Activated CD4-positive, alpha-beta T cell treated with anti-CD3 and anti-CD28 coated beads for 36 hours (primary cell): ENCODE measurements around the gene TNS1. TPM values are rescaled to one million over a fixed set of nuclear protein-coding genes. Genes with fewer than 3 reads are reported as not detected.

Experiments used
- ATAC-seq: fragments of 200-7000 bp; cut with Tn5 transposase; one replicate; pipeline ENCODE4 v1.10.0; 2021; ENCODE audit warnings: mild to moderate bottlenecking, moderate library complexity
- CTCF ChIA-PET: fragments of 350-600 bp; sonication (Branson Sonifier 250); formaldehyde crosslinking; loops from one replicate; lab custom pipeline; 2021; ENCODE audit warnings: antibody characterized with exemption; lab: Charles Lee
- POLR2A ChIA-PET: fragments of 350-600 bp; sonication (Branson Sonifier 250); formaldehyde crosslinking; loops from one replicate; lab custom pipeline; 2021; ENCODE audit warnings: antibody characterized with exemption, inconsistent platforms; lab: Charles Lee
- DNase-seq: peaks from one replicate; pipeline ENCODE4 v3.0.0-alpha.2; 2020
- H3K27ac Mint-ChIP-seq: one replicate; pipeline ENCODE4 v1.8.0; 2021; ENCODE audit warnings: mixed read lengths
- H3K27me3 Mint-ChIP-seq: one replicate; pipeline ENCODE4 v1.8.0; 2021; ENCODE audit warnings: mixed read lengths
- H3K36me3 Mint-ChIP-seq: one replicate; pipeline ENCODE4 v1.8.0; 2021; ENCODE audit warnings: low read depth, mixed read lengths
- H3K4me1 Mint-ChIP-seq: one replicate; pipeline ENCODE4 v1.8.0; 2021; ENCODE audit warnings: mixed read lengths
- H3K4me3 Mint-ChIP-seq: one replicate; pipeline ENCODE4 v1.8.0; 2021; ENCODE audit warnings: mild to moderate bottlenecking, moderate library complexity, mixed read lengths
- H3K9me3 Mint-ChIP-seq: one replicate; pipeline ENCODE4 v1.8.0; 2021; ENCODE audit warnings: low read depth, mixed read lengths
- intact Hi-C, 2 experiments: fragments of 100-400 bp; cut with DNase I in 1 of 2; cut with micrococcal nuclease in 1 of 2; formaldehyde crosslinking; loops; one replicate each; pipeline versions ENCODE4 v1.14.2 to v1.15.1; 2022 to 2024; cut with DNase I, micrococcal nuclease
- total RNA-seq, 2 experiments: library from RNA; stranded (reverse); gene quantifications; one replicate each; pipeline ENCODE4 v1.2.3, GENCODE V29; 2021

The TNS1 gene
- total RNA-seq, 2 experiments from 2014 or later, result 0.64 to 0.88 TPM

GRCh38 chr2:217974389-217975005, 28.3 kb downstream of the TNS1 start:
- DNase-seq (no peak), ATAC-seq (no peak)
- H3K4me3 Mint-ChIP-seq, result no peak overlapping the region
- CTCF ChIA-PET, result no interaction called here
- H3K4me1 Mint-ChIP-seq, result no peaks in the 10 kb centered on the region
- no peak overlapping the region for H3K27ac Mint-ChIP-seq
- H3K9me3 Mint-ChIP-seq, result no peaks in the 10 kb centered on the region
- POLR2A ChIA-PET, result no interaction called here
- H3K27me3 Mint-ChIP-seq, result peaks cover 5% of the 10 kb centered on the region
- H3K36me3 Mint-ChIP-seq, result no peaks in the 10 kb centered on the region
- intact Hi-C loops, result no loop called here

- no peaks in the 10 kb centered on the region for H3K9me3 Mint-ChIP-seq
- CTCF ChIA-PET, result interaction anchor here (0.6 to 1.8 kb wide), 2 partner anchors 20 to 208 kb away, joined by 3 to 7 read pairs; no protein-coding TSS in a partner anchor
- H3K27me3 Mint-ChIP-seq, result peaks cover 5% of the 10 kb centered on the region
Measured at GRCh38 chr2:217973008-217973787, 29.6 kb downstream of the TNS1 start.

GRCh38 chr2:217972490-217972889, 30.3 kb downstream of the TNS1 start:
- H3K36me3 Mint-ChIP-seq, result no peaks in the 10 kb centered on the region
- H3K27ac Mint-ChIP-seq, result no peak overlapping the region
- intact Hi-C loops, result no loop called here
- ChIA-PET POLR2A (no interaction called here), CTCF (interaction anchor here (1.8 kb wide), 1 partner anchor 20 kb away, joined by 7 read pairs; no protein-coding TSS in a partner anchor)
- H3K4me3 Mint-ChIP-seq, result no peak overlapping the region
- no peaks in the 10 kb centered on the region for H3K9me3 Mint-ChIP-seq
- H3K27me3 Mint-ChIP-seq, result peaks cover 5% of the 10 kb centered on the region
- DNase-seq (no peak), ATAC-seq (no peak)
- no peaks in the 10 kb centered on the region for H3K4me1 Mint-ChIP-seq

More at GRCh38 chr2:217973008-217973787, 29.6 kb downstream of the TNS1 start:
- DNase-seq (no peak), ATAC-seq (no peak)
- H3K36me3 Mint-ChIP-seq, result no peaks in the 10 kb centered on the region
- no peak overlapping the region for H3K27ac Mint-ChIP-seq
- H3K4me3 Mint-ChIP-seq, result no peak overlapping the region
- no peaks in the 10 kb centered on the region for H3K4me1 Mint-ChIP-seq
- intact Hi-C loops, result no loop called here
- POLR2A ChIA-PET, result no interaction called here

- no peaks in the 10 kb centered on the region for H3K4me1 Mint-ChIP-seq
- no peak overlapping the region for H3K4me3 Mint-ChIP-seq
- H3K27me3 Mint-ChIP-seq, result peaks cover 5% of the 10 kb centered on the region
- no peak overlapping the region for H3K27ac Mint-ChIP-seq
- ATAC-seq, result no peak
- ChIA-PET POLR2A (no interaction called here), CTCF (interaction anchor here (1.8 kb wide), 1 partner anchor 21 kb away, joined by 7 read pairs; no protein-coding TSS in a partner anchor)
- intact Hi-C loops, result no loop called here
- DNase-seq, result no peak
- no peaks in the 10 kb centered on the region for H3K9me3 Mint-ChIP-seq
- no peaks in the 10 kb centered on the region for H3K36me3 Mint-ChIP-seq
Measured at GRCh38 chr2:217972037-217972436, 30.8 kb downstream of the TNS1 start.

- CTCF ChIA-PET, result interaction anchor here (0.6 to 1.8 kb wide), 2 partner anchors 22 to 183 kb away, joined by 3 to 7 read pairs; no protein-coding TSS in a partner anchor
- no peak for DNase-seq
- POLR2A ChIA-PET, result no interaction called here
- ATAC-seq, result no peak
- Mint-ChIP-seq H3K4me1 (no peaks in the 10 kb centered on the region), H3K27ac (no peak overlapping the region), H3K27me3 (peaks cover 5% of the 10 kb centered on the region), H3K9me3 (no peaks in the 10 kb centered on the region), H3K4me3 (no peak overlapping the region), H3K36me3 (no peaks in the 10 kb centered on the region)
- intact Hi-C loops, result no loop called here
Measured at GRCh38 chr2:217971166-217971565, 31.6 kb downstream of the TNS1 start.

- intact Hi-C loops, result no loop called here
- ChIA-PET CTCF (no interaction called here), POLR2A (no interaction called here)
- DNase-seq, result no peak
- no peaks in the 10 kb centered on the region for H3K9me3 Mint-ChIP-seq
- H3K27me3 Mint-ChIP-seq, result peaks cover 5% of the 10 kb centered on the region
- no peak for ATAC-seq
- no peaks in the 10 kb centered on the region for H3K36me3 Mint-ChIP-seq
- no peak overlapping the region for H3K4me3 Mint-ChIP-seq
- no peaks in the 10 kb centered on the region for H3K4me1 Mint-ChIP-seq
- no peak overlapping the region for H3K27ac Mint-ChIP-seq
Measured at GRCh38 chr2:217970206-217970605, 32.6 kb downstream of the TNS1 start.

- H3K27ac Mint-ChIP-seq, result no peak overlapping the region
- H3K4me1 Mint-ChIP-seq, result no peaks in the 10 kb centered on the region
- ChIA-PET POLR2A (no interaction called here), CTCF (no interaction called here)
- no peaks in the 10 kb centered on the region for H3K9me3 Mint-ChIP-seq
- DNase-seq, result no peak
- peaks cover 5% of the 10 kb centered on the region for H3K27me3 Mint-ChIP-seq
- ATAC-seq, result no peak
- H3K36me3 Mint-ChIP-seq, result no peaks in the 10 kb centered on the region
- no peak overlapping the region for H3K4me3 Mint-ChIP-seq
- intact Hi-C loops, result no loop called here
Measured at GRCh38 chr2:217969588-217969987, 33.2 kb downstream of the TNS1 start.

- no peaks in the 10 kb centered on the region for H3K9me3 Mint-ChIP-seq
- H3K27me3 Mint-ChIP-seq, result peaks cover 5% of the 10 kb centered on the region
- ChIA-PET CTCF (interaction anchor here (0.5 kb wide), 1 partner anchor 21 kb away, joined by 3 read pairs; no protein-coding TSS in a partner anchor), POLR2A (no interaction called here)
- H3K36me3 Mint-ChIP-seq, result no peaks in the 10 kb centered on the region
- no peak overlapping the region for H3K4me3 Mint-ChIP-seq
- H3K4me1 Mint-ChIP-seq, result no peaks in the 10 kb centered on the region
- H3K27ac Mint-ChIP-seq, result no peak overlapping the region
- ATAC-seq, result no peak
- intact Hi-C loops, result no loop called here
- no peak for DNase-seq
Measured at GRCh38 chr2:217968023-217968422, 34.8 kb downstream of the TNS1 start.

GRCh38 chr2:217966423-217967070, 36.2 kb downstream of the TNS1 start:
- intact Hi-C loops, result no loop called here
- Mint-ChIP-seq H3K4me3 (no peak overlapping the region), H3K27me3 (peaks cover 4% of the 10 kb centered on the region), H3K9me3 (no peaks in the 10 kb centered on the region), H3K36me3 (no peaks in the 10 kb centered on the region), H3K27ac (no peak overlapping the region), H3K4me1 (no peaks in the 10 kb centered on the region)
- ChIA-PET CTCF (no interaction called here), POLR2A (interaction anchor here (0.6 kb wide), 1 partner anchor 14 kb away, joined by 5 read pairs; no protein-coding TSS in a partner anchor)
- ATAC-seq (no peak), DNase-seq (no peak)

- no peak for DNase-seq
- no peak for ATAC-seq
- intact Hi-C loops, result no loop called here
- CTCF ChIA-PET, result interaction anchor here (0.7 to 1.0 kb wide), 3 partner anchors 29 to 654 kb away, joined by 3 to 5 read pairs (median 3); no protein-coding TSS in a partner anchor
- Mint-ChIP-seq H3K9me3 (no peaks in the 10 kb centered on the region), H3K4me3 (no peak overlapping the region), H3K36me3 (no peaks in the 10 kb centered on the region), H3K27ac (no peak overlapping the region), H3K4me1 (no peaks in the 10 kb centered on the region), H3K27me3 (no peaks in the 10 kb centered on the region)
- POLR2A ChIA-PET, result no interaction called here
Measured at GRCh38 chr2:217964275-217965161, 38.3 kb downstream of the TNS1 start.

- ChIA-PET POLR2A (no interaction called here), CTCF (interaction anchor here (0.6 to 1.2 kb wide), 2 partner anchors 172 to 1360 kb away, joined by 3 to 4 read pairs; no protein-coding TSS in a partner anchor)
- no peak for ATAC-seq
Measured at GRCh38 chr2:217960351-217960750, 42.4 kb downstream of the TNS1 start.

More at GRCh38 chr2:217960351-217960750, 42.4 kb downstream of the TNS1 start:
- no peak overlapping the region for H3K4me3 Mint-ChIP-seq
- H3K36me3 Mint-ChIP-seq, result no peaks in the 10 kb centered on the region
- H3K27ac Mint-ChIP-seq, result no peak overlapping the region
- intact Hi-C loops, result no loop called here
- no peaks in the 10 kb centered on the region for H3K9me3 Mint-ChIP-seq
- H3K27me3 Mint-ChIP-seq, result no peaks in the 10 kb centered on the region
- H3K4me1 Mint-ChIP-seq, result no peaks in the 10 kb centered on the region
- no peak for DNase-seq
